ENCODE data around the gene ZNF10.
A peak's percentile ranks its signal among the peaks of the same experiment; 100 is the strongest.

Gene ZNF10

DNA sequence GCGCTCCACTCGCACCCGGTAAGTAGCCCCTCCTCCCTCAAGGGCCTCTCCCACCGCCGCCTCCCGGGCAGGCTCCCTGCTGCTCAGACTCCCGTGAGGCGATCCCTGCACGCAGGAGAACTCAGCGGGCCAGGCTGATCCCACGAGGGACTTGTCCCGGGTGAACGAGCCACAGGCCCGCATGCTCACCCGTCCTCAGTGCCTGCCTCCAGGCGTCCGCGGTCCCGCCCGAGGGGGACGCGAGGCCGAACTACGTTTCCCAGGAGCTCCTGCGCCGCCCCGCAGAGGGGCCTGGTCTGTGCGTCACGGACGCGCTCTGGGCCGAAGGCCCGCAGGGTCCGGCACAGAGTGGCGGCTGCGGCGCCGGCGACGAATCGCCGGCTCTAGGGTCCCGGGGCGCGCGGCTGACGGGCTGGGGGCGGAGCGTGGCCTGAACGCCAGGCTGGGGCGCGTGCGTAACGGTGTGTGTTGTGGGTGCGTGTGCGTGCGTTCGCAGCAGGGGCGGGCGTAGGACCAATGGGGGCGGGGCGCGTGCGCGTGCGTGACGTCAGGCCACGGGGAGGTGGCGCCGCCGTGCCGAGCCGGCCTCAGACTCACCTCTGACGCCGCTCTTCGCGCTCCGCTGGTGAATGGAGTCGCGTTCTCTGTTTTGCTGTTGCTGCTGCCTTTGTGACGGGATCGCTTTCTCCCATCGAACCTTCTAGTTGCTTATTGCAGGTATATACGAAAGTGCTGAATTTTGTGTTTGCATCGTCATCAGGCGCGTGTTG is at the start of gene ZNF10, which contains the start of gene ZNF891:
Gene ZNF10 (plus strand): TSS at position 590 of the 770 bp plus-strand sequence. CDS start 13,866 bp downstream, outside the sequence.
Gene ZNF891 (minus strand): TSS at position 237 of the 770 bp plus-strand sequence. CDS start 8,356 bp downstream, outside the sequence.
- H3K27ac ChIP-seq: peak within 1 kb of the TSS; percentile 82
- no peak for TF ChIP-seq CTCF (conservative IDR thresholded peaks at IDR 0.05)
- peak; percentile 68 for TF ChIP-seq ZFX (IDR thresholded peaks at IDR 0.05)

GRCh38 chr12:133081159-133081780 is 49.2 kb upstream of the ZNF10 start:
- TF ChIP-seq ZFX (IDR thresholded peaks at IDR 0.05) (peak; percentile 20; the same call in 1 of the 2 replicates), CTCF (conservative IDR thresholded peaks at IDR 0.05) (no peak)

DNA sequence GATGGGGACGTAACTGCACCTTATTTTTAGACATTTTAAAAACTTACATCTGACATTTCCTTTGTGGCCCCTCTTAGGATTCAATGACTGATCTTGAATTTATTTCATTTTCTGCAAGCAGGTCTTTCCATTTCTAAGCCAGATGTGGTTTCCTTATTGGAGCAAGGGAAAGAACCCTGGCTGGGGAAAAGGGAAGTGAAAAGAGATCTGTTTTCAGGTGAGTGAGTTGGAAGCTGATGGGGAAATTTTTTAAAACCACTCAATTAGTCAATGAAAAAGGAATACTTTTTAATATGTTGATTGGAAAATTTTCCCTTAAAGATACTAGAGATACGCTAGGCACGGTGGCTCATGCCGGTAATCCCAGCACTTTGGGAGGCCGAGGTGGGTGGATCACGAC is 47.1 kb upstream of the ZNF10 start:
- no peak overlapping the region for H3K27ac ChIP-seq
- TF ChIP-seq CTCF (conservative IDR thresholded peaks at IDR 0.05): no peak
- TF ChIP-seq ZFX (IDR thresholded peaks at IDR 0.05): no peak

More at GRCh38 chr12:133081159-133081780, 49.2 kb upstream of the ZNF10 start:
- peak overlapping the region; percentile 65 for H3K27ac ChIP-seq

- H3K27ac ChIP-seq: no peak overlapping the region
- no peak for TF ChIP-seq CTCF (conservative IDR thresholded peaks at IDR 0.05)
- no peak for TF ChIP-seq ZFX (IDR thresholded peaks at IDR 0.05)
These were observed 24.8 kb upstream of the ZNF10 start for GRCh38 chr12:133105620-133106019.

GRCh38 chr12:133106253-133106652 is 24.2 kb upstream of the ZNF10 start:
- no peak overlapping the region for H3K27ac ChIP-seq
- no peak for TF ChIP-seq CTCF (conservative IDR thresholded peaks at IDR 0.05)
- no peak for TF ChIP-seq ZFX (IDR thresholded peaks at IDR 0.05)

GRCh38 chr12:133107121-133107520 is 23.3 kb upstream of the ZNF10 start:
- H3K27ac ChIP-seq: no peak overlapping the region
- no peak for TF ChIP-seq CTCF (conservative IDR thresholded peaks at IDR 0.05)
- TF ChIP-seq ZFX (IDR thresholded peaks at IDR 0.05): no peak

GRCh38 chr12:133108150-133108549 is 22.3 kb upstream of the ZNF10 start:
- TF ChIP-seq CTCF (conservative IDR thresholded peaks at IDR 0.05) (no peak), ZFX (IDR thresholded peaks at IDR 0.05) (no peak)
- H3K27ac ChIP-seq: no peak overlapping the region
